GM19395 (cell line): ENCODE results near the gene NT5DC2.
"Not testable (repeated sequence)": the region's sequence is repeated elsewhere in the genome, so short reads cannot be mapped to it uniquely, and the experiment has no call there.

Source experiments
- ATAC-seq: cut with Tn5 transposase; IDR thresholded peaks from one replicate; pipeline ENCODE4 v1.9.1; 2021; ENCODE audit warnings: mild to moderate bottlenecking, moderate library complexity; ENCODE audit not compliant: unreplicated experiment

The NT5DC2 gene

GRCh38 chr3:52537726-52538421 lies 4.2 kb upstream of the NT5DC2 start:
- ATAC-seq = no peak

GRCh38 chr3:52537165-52537620 lies 3.5 kb upstream of the NT5DC2 start:
- no peak for ATAC-seq

- ATAC-seq = peak; percentile 83
Measured at GRCh38 chr3:52536369-52537164, 2.9 kb upstream of the NT5DC2 start, which contains the start of gene UQCC5. Gene UQCC5, plus strand, starts transcription at chr3:52536605. Its CDS starts 151 bp downstream, at chr3:52536756.

GRCh38 chr3:52536112-52536368 lies 2.4 kb upstream of the NT5DC2 start:
- ATAC-seq = no peak

GRCh38 chr3:52535411-52536111 lies 1.9 kb upstream of the NT5DC2 start:
- ATAC-seq = no peak

GRCh38 chr3:52534281-52535183 lies 875 bp upstream of the NT5DC2 start:
- no peak for ATAC-seq

GRCh38 chr3:52532838-52533622 lies 627 bp downstream of the NT5DC2 start:
- no peak for ATAC-seq

- ATAC-seq = no peak
Measured at GRCh38 chr3:52532517-52532837, 1.2 kb downstream of the NT5DC2 start.

GRCh38 chr3:52531860-52532516 lies 1.7 kb downstream of the NT5DC2 start:
- no peak for ATAC-seq

GRCh38 chr3:52530918-52531826 lies 2.5 kb downstream of the NT5DC2 start:
- ATAC-seq = no peak

- ATAC-seq = no peak
Measured at GRCh38 chr3:52529376-52530333, 4.0 kb downstream of the NT5DC2 start.

GRCh38 chr3:52528586-52529375 lies 4.9 kb downstream of the NT5DC2 start:
- no peak for ATAC-seq

- ATAC-seq = no peak
Measured at GRCh38 chr3:52527732-52528585, 5.7 kb downstream of the NT5DC2 start.

- no peak for ATAC-seq
Measured at GRCh38 chr3:52527039-52527731, 6.5 kb downstream of the NT5DC2 start.

GRCh38 chr3:52526671-52527038 lies 7.0 kb downstream of the NT5DC2 start:
- not testable (repeated sequence) for ATAC-seq
